IMR-90 (cell line): ENCODE data around the gene SRD5A3. TPM values are rescaled to one million over a fixed set of nuclear protein-coding genes. Genes with fewer than 3 reads are reported as not detected.

Experiments
- ATAC-seq: fragments of 200-7000 bp; cut with Tn5 transposase; 2 replicates; pipeline ENCODE4 v1.9.1; 2020; ENCODE audit warnings: low read depth, mild to moderate bottlenecking, moderate library complexity
- BruUV-seq: library from RNA; stranded (reverse); fragments of 400-500 nt; replicated peaks from 2 replicates; lab custom pipeline; 2021; lab: Mats Ljungman, UMichigan
- CTCF ChIA-PET: fragments of 300-600 bp; formaldehyde crosslinking; extraction: SDS; loops from one replicate; lab custom pipeline; 2021; ENCODE audit warnings: antibody characterized with exemption; lab: Yijun Ruan, JAX
- POLR2A ChIA-PET: fragments of 300-600 bp; sonication (Branson Sonifier 250); formaldehyde crosslinking; loops from one replicate; lab custom pipeline; 2022; ENCODE audit warnings: antibody characterized with exemption; ENCODE audit not compliant: unreplicated experiment; lab: Charles Lee
- DNase-seq: peaks from one replicate; pipeline ENCODE4 v3.0.0; 2013
- H2AFZ ChIP-seq: replicated peaks from 2 replicates; pipeline ENCODE3; 2013; ENCODE audit warnings: low read length, mild to moderate bottlenecking; ENCODE audit not compliant: poor library complexity
- H2AK5ac ChIP-seq: 2 replicates; pipeline ENCODE4 v1.6.1; 2013; ENCODE audit warnings: low read depth, low read length, inconsistent platforms
- H2AK9ac ChIP-seq: replicated peaks from 2 replicates; pipeline ENCODE3; 2013; ENCODE audit warnings: mild to moderate bottlenecking, low read depth, low read length, moderate library complexity; ENCODE audit not compliant: poor library complexity
- H2BK120ac ChIP-seq: 2 replicates; pipeline ENCODE4 v1.6.1; 2013; ENCODE audit warnings: low read depth, low read length, inconsistent platforms
- H2BK15ac ChIP-seq: 3 replicates; pipeline ENCODE4 v1.6.1; 2013; ENCODE audit warnings: low read depth, low read length, inconsistent platforms
- H2BK20ac ChIP-seq: 2 replicates; pipeline ENCODE4 v1.6.1; 2013; ENCODE audit warnings: low read depth, mild to moderate bottlenecking, inconsistent platforms, low read length, moderate library complexity
- H2BK5ac ChIP-seq: 2 replicates; pipeline ENCODE4 v1.6.1; 2013; ENCODE audit warnings: mild to moderate bottlenecking, low read depth, low read length, inconsistent platforms; ENCODE audit not compliant: poor library complexity, severe bottlenecking
- H3K14ac ChIP-seq: replicated peaks from 2 replicates; pipeline ENCODE4 v1.6.1; 2013; ENCODE audit warnings: low read depth, low read length, inconsistent platforms
- H3K18ac ChIP-seq: 2 replicates; pipeline ENCODE4 v1.6.1; 2013; ENCODE audit warnings: low read depth, low read length, control low read depth
- H3K23ac ChIP-seq: 2 replicates; pipeline ENCODE4 v1.6.1; 2013; ENCODE audit warnings: low read depth, low read length, inconsistent platforms
- H3K27ac ChIP-seq: 2 replicates; pipeline ENCODE4 v1.5.1; 2013; ENCODE audit warnings: mild to moderate bottlenecking, control low read depth, low read length; ENCODE audit not compliant: insufficient read depth
- H3K27me3 ChIP-seq: 2 replicates; pipeline ENCODE4 v1.6.1; 2013; ENCODE audit warnings: low read length; ENCODE audit not compliant: control insufficient read depth, insufficient read depth
- H3K36me3 ChIP-seq: 2 replicates; pipeline ENCODE4 v1.6.1; 2013; ENCODE audit warnings: low read length, mixed read lengths; ENCODE audit not compliant: control insufficient read depth, insufficient read depth
- H3K4ac ChIP-seq: 2 replicates; pipeline ENCODE4 v1.6.1; 2013; ENCODE audit warnings: low read depth, low read length, inconsistent platforms
- H3K4me1 ChIP-seq: 2 replicates; pipeline ENCODE4 v1.6.1; 2013; ENCODE audit warnings: low read length, mixed read lengths; ENCODE audit not compliant: control insufficient read depth, insufficient read depth
- H3K4me2 ChIP-seq: 2 replicates; pipeline ENCODE4 v1.6.1; 2013; ENCODE audit warnings: low read depth, mild to moderate bottlenecking, control low read depth, low read length, moderate library complexity
- H3K4me3 ChIP-seq: 2 replicates; pipeline ENCODE4 v1.5.1; 2013; ENCODE audit warnings: low read depth, mild to moderate bottlenecking, control low read depth, low read length, moderate library complexity; ENCODE audit not compliant: insufficient read depth
- H3K56ac ChIP-seq: 2 replicates; pipeline ENCODE4 v1.6.1; 2013; ENCODE audit warnings: low read length, inconsistent platforms; ENCODE audit not compliant: insufficient read depth; ENCODE audit errors: extremely low read depth
- H3K79me1 ChIP-seq, 2 experiments: 2 replicates each; pipeline ENCODE4 v1.6.1; 2013; ENCODE audit warnings: low read length in 2 of 2, inconsistent platforms in 1 of 2, low read depth in 1 of 2
- H3K9ac ChIP-seq: 2 replicates; pipeline ENCODE4 v1.6.1; 2013; ENCODE audit warnings: low read depth, low read length, control low read depth
- H3K9me1 ChIP-seq: 2 replicates; pipeline ENCODE4 v1.6.1; 2013; ENCODE audit warnings: low read length, inconsistent platforms; ENCODE audit not compliant: insufficient read depth
- H3K9me3 ChIP-seq: 2 replicates; pipeline ENCODE4 v1.6.1; 2013; ENCODE audit warnings: low read length; ENCODE audit not compliant: control insufficient read depth, insufficient read depth
- H4K20me1 ChIP-seq: 2 replicates; pipeline ENCODE4 v1.6.1; 2013; ENCODE audit warnings: low read length, inconsistent platforms; ENCODE audit not compliant: insufficient read depth
- H4K5ac ChIP-seq: 2 replicates; pipeline ENCODE4 v1.6.1; 2013; ENCODE audit warnings: mild to moderate bottlenecking, low read depth, low read length, control low read depth
- H4K8ac ChIP-seq, 2 experiments: 2 replicates each; pipeline ENCODE4 v1.6.1; 2013; ENCODE audit warnings: low read depth in 2 of 2, low read length in 2 of 2, control low read depth in 1 of 2, inconsistent platforms in 1 of 2
- H4K91ac ChIP-seq: 2 replicates; pipeline ENCODE4 v1.6.1; 2013; ENCODE audit warnings: low read depth, low read length, inconsistent platforms; ENCODE audit not compliant: insufficient read depth
- FOS ChIP-seq: fragments of 150-350 bp; IDR thresholded peaks from 2 replicates; pipeline ENCODE4 v1.6.1; 2016; ENCODE audit warnings: low read depth, low read length
- MAFK ChIP-seq: IDR thresholded peaks from 2 replicates; pipeline ENCODE4 v1.6.1; 2012; ENCODE audit warnings: low read depth, low read length, improper control_type of control experiment
- WGBS, 2 experiments: methylation state at CpG; one replicate each; pipeline versions ENCODE4 v1.1.5 to v1.1.7; 2013; ENCODE audit warnings: missing lambda C conversion rate in 2 of 2; ENCODE audit not compliant: insufficient read length in 1 of 2; ENCODE audit errors: extremely low coverage in 2 of 2; 5-methylcytosine and 5-hydroxymethylcytosine counted together
- dilution Hi-C: fragments of 300-500 bp; cut with HindIII; formaldehyde crosslinking; loops from one replicate; pipeline ENCODE4 v1.14.3; 2018; ENCODE audit warnings: low sequenced_read_pairs; ENCODE audit not compliant: unreplicated experiment
- in situ Hi-C: fragments of 300-500 bp; cut with MboI; formaldehyde crosslinking; loops from 3 replicates; pipeline ENCODE4 v1.14.3; 2019; ENCODE audit warnings: low sequenced_read_pairs, inconsistent platforms, mixed read lengths
- intact Hi-C: fragments of 100-400 bp; cut with micrococcal nuclease; formaldehyde crosslinking; loops from 2 replicates; pipeline ENCODE4 v1.10.0; 2022
- polyA plus RNA-seq, 3 experiments: library from polyadenylated mRNA; depleted of rRNA; stranded (reverse); fragments of >200 nt; gene quantifications; 2 replicates each; pipeline ENCODE4 v1.2.3, GENCODE V29; 2012; ENCODE audit warnings: low replicate concordance in 1 of 3
- total RNA-seq: library from RNA; depleted of rRNA; stranded (reverse); fragments of >200 nt; gene quantifications from 2 replicates; pipeline ENCODE4 v1.2.3, GENCODE V29; 2012

SRD5A3 gene
- total and polyA plus RNA-seq, 2 of the 4 experiments (the other 2 are of a cell fraction): 5.6 to 6.8 TPM

DNA sequence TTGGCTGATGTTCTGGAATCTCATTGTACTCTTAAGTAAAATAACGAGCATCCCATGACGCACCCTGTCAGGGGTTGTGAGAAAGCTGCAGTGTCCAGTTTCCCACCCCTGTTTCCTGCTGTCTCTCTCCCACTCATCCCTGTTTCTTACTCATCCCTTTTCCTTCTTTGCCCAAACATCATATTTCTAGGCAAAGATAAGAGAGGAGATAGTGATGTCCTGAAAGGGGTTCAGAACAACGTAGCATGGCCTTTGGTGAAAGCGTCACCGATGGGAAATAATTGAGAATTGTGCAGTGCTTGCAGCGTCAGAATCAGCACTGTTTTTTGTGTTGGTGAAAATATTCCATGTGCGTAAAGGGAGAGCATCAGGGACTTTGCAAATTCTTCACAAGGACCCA, 26.2 kb downstream of the SRD5A3 start:
- Histone ChIP-seq H3K18ac (no peak overlapping the region), H3K4ac (no peak overlapping the region), H3K23ac (no peak overlapping the region), H2AK5ac (no peak overlapping the region), H3K36me3 (no peaks in the 10 kb centered on the region), H3K9me3 (no peaks in the 10 kb centered on the region), H2AFZ (no peak overlapping the region), H2AK9ac (no peak overlapping the region), H2BK15ac (no peak overlapping the region), H3K4me3 (no peak overlapping the region), H2BK5ac (no peak overlapping the region), H3K79me1 (no peaks in the 10 kb centered on the region; a peak in 1 of 4 replicates), H4K8ac (no peak overlapping the region), H4K91ac (no peak overlapping the region), H4K5ac (no peak overlapping the region), H3K27me3 (no peaks in the 10 kb centered on the region), H4K20me1 (no peaks in the 10 kb centered on the region), H3K9me1 (no peaks in the 10 kb centered on the region), H3K56ac (no peak overlapping the region), H3K4me2 (no peak overlapping the region), H2BK120ac (no peak overlapping the region), H3K9ac (no peak overlapping the region), H3K27ac (no peak overlapping the region), H2BK20ac (no peak overlapping the region), H3K14ac (no peak overlapping the region), H3K4me1 (0 out of 2 replicates have a peak, but pooled peaks cover 1% of the 10 kb centered on the region)
- 100% methylated on average over 1 of the region's 7 CpGs; no CpG with 5 or more reads in 1 of the 2 experiments for WGBS, 2 experiments
- dilution Hi-C loops: no loop called here
- CTCF ChIA-PET: no interaction called here
- TF ChIP-seq MAFK (no peak), FOS (0 out of 2 replicates have a peak, but pooled peaks have one; percentile 12)
- intact Hi-C loops: no loop called here
- BruUV-seq: no TSS peak
- DNase-seq (peak; percentile 76), ATAC-seq (no peak)
- in situ Hi-C loops: no loop called here
- POLR2A ChIA-PET: no interaction called here
